Mesendoderm (in vitro differentiated cells): ENCODE data around the gene PLPPR1.
A peak's percentile ranks its signal among the peaks of the same experiment; 100 is the strongest.

Experiments used
- DNase-seq: peaks from one replicate; pipeline ENCODE4 v3.0.0; 2013
- H2AK5ac ChIP-seq: 2 replicates; pipeline ENCODE4 v1.6.1; 2013; ENCODE audit warnings: low read length, inconsistent platforms
- H2BK120ac ChIP-seq: 2 replicates; pipeline ENCODE4 v1.6.1; 2013; ENCODE audit warnings: low read depth, mild to moderate bottlenecking, low read length, moderate library complexity, mixed read lengths
- H2BK15ac ChIP-seq: replicated peaks from 2 replicates; pipeline ENCODE4 v1.6.1; 2013; ENCODE audit warnings: low read depth, mild to moderate bottlenecking, moderate library complexity
- H2BK5ac ChIP-seq: 2 replicates; pipeline ENCODE4 v1.6.1; 2013; ENCODE audit warnings: low read length, inconsistent platforms
- H3K18ac ChIP-seq: 2 replicates; pipeline ENCODE4 v1.6.1; 2013; ENCODE audit warnings: mild to moderate bottlenecking, low read length, mixed read lengths
- H3K23ac ChIP-seq: one replicate; pipeline ENCODE4 v1.6.1; 2013; ENCODE audit warnings: low read length
- H3K27ac ChIP-seq: 2 replicates; pipeline ENCODE4 v1.5.1; 2013; ENCODE audit warnings: low read depth, mild to moderate bottlenecking, inconsistent platforms, low read length, moderate library complexity
- H3K27me3 ChIP-seq: 2 replicates; pipeline ENCODE4 v1.6.1; 2013; ENCODE audit warnings: low read length, control low read depth, mild to moderate bottlenecking, inconsistent platforms; ENCODE audit not compliant: insufficient read depth, poor library complexity
- H3K36me3 ChIP-seq: 2 replicates; pipeline ENCODE4 v1.6.1; 2013; ENCODE audit warnings: low read length, inconsistent platforms; ENCODE audit not compliant: control insufficient read depth, insufficient read depth
- H3K4ac ChIP-seq: one replicate; pipeline ENCODE4 v1.6.1; 2013; ENCODE audit warnings: low read depth, mild to moderate bottlenecking, low read length, moderate library complexity
- H3K4me1 ChIP-seq: 2 replicates; pipeline ENCODE4 v1.6.1; 2013; ENCODE audit warnings: low read depth, low read length, inconsistent platforms; ENCODE audit not compliant: control insufficient read depth
- H3K4me2 ChIP-seq: 2 replicates; pipeline ENCODE4 v1.6.1; 2013; ENCODE audit warnings: low read length
- H3K4me3 ChIP-seq: 2 replicates; pipeline ENCODE4 v1.5.1; 2013; ENCODE audit warnings: mild to moderate bottlenecking, low read length
- H3K56ac ChIP-seq: one replicate; pipeline ENCODE4 v1.6.1; 2013; ENCODE audit warnings: low read length
- H3K79me1 ChIP-seq: 2 replicates; pipeline ENCODE4 v1.6.1; 2013; ENCODE audit warnings: low read length, inconsistent platforms
- H3K79me2 ChIP-seq: 2 replicates; pipeline ENCODE4 v1.6.1; 2013; ENCODE audit warnings: mild to moderate bottlenecking, low read length; ENCODE audit not compliant: control insufficient read depth, insufficient read depth
- H3K9ac ChIP-seq: 2 replicates; pipeline ENCODE4 v1.6.1; 2013; ENCODE audit warnings: low read length, inconsistent platforms
- H4K5ac ChIP-seq: one replicate; pipeline ENCODE4 v1.6.1; 2013; ENCODE audit warnings: low read length
- H4K8ac ChIP-seq: one replicate; pipeline ENCODE4 v1.6.1; 2013; ENCODE audit warnings: low read depth, mild to moderate bottlenecking, control low read depth, low read length, moderate library complexity
- WGBS: extraction: QIAGEN DNeasy Blood & Tissue Kit; methylation state at CpG from one replicate; pipeline ENCODE4 v1.1.7; 2013; ENCODE audit warnings: low lambda C conversion rate, missing lambda C conversion rate; ENCODE audit not compliant: insufficient coverage; ENCODE audit errors: extremely low coverage; 5-methylcytosine and 5-hydroxymethylcytosine counted together

Gene PLPPR1

GRCh38 chr9:101307524-101308213, 279.1 kb downstream of the PLPPR1 start:
- no peak overlapping the region for H4K5ac ChIP-seq
- H3K4me3 ChIP-seq: no peak overlapping the region
- H3K27me3 ChIP-seq: no peaks in the 10 kb centered on the region
- H3K56ac ChIP-seq: no peak overlapping the region
- H2BK120ac ChIP-seq: no peak overlapping the region
- DNase-seq: no peak
- no CpG with 5 or more reads among the region's 3 CpGs for WGBS
- H3K36me3 ChIP-seq: no peaks in the 10 kb centered on the region
- H2BK15ac ChIP-seq: no peak overlapping the region
- H3K9ac ChIP-seq: no peak overlapping the region
- H3K27ac ChIP-seq: no peak overlapping the region
- no peak overlapping the region for H2AK5ac ChIP-seq
- H3K18ac ChIP-seq: no peak overlapping the region
- H3K23ac ChIP-seq: no peak overlapping the region
- no peaks in the 10 kb centered on the region for H3K4me1 ChIP-seq
- H3K79me2 ChIP-seq: no peaks in the 10 kb centered on the region
- H4K8ac ChIP-seq: no peak overlapping the region
- H3K4me2 ChIP-seq: no peak overlapping the region
- no peak overlapping the region for H2BK5ac ChIP-seq
- H3K4ac ChIP-seq: no peak overlapping the region
- H3K79me1 ChIP-seq: no peaks in the 10 kb centered on the region

GRCh38 chr9:101309139-101309538, 280.6 kb downstream of the PLPPR1 start:
- H3K56ac ChIP-seq: no peak overlapping the region
- WGBS: no CpG with 5 or more reads among the region's 8 CpGs
- no peak overlapping the region for H4K5ac ChIP-seq

GRCh38 chr9:101311191-101311590, 282.7 kb downstream of the PLPPR1 start:
- WGBS: no CpG with 5 or more reads among the region's 2 CpGs
- H3K4me1 ChIP-seq: no peaks in the 10 kb centered on the region
- no peaks in the 10 kb centered on the region for H3K36me3 ChIP-seq
- H2BK120ac ChIP-seq: no peak overlapping the region
- no peak overlapping the region for H3K27ac ChIP-seq
- no peaks in the 10 kb centered on the region for H3K27me3 ChIP-seq
- H2BK5ac ChIP-seq: no peak overlapping the region
- H4K8ac ChIP-seq: no peak overlapping the region
- DNase-seq: no peak
- H3K9ac ChIP-seq: no peak overlapping the region
- H3K56ac ChIP-seq: no peak overlapping the region
- H3K4me2 ChIP-seq: no peak overlapping the region
- no peaks in the 10 kb centered on the region for H3K79me2 ChIP-seq
- no peak overlapping the region for H2BK15ac ChIP-seq
- no peak overlapping the region for H3K18ac ChIP-seq
- no peak overlapping the region for H4K5ac ChIP-seq
- no peak overlapping the region for H3K23ac ChIP-seq
- no peaks in the 10 kb centered on the region for H3K79me1 ChIP-seq
- no peak overlapping the region for H2AK5ac ChIP-seq
- H3K4me3 ChIP-seq: no peak overlapping the region
- no peak overlapping the region for H3K4ac ChIP-seq

More at GRCh38 chr9:101309139-101309538, 280.6 kb downstream of the PLPPR1 start:
- H2BK120ac ChIP-seq: no peak overlapping the region
- H3K23ac ChIP-seq: no peak overlapping the region
- no peak overlapping the region for H2BK5ac ChIP-seq
- H3K18ac ChIP-seq: no peak overlapping the region
- no peak overlapping the region for H2AK5ac ChIP-seq
- no peak overlapping the region for H3K4ac ChIP-seq
- H2BK15ac ChIP-seq: no peak overlapping the region
- no peak overlapping the region for H3K27ac ChIP-seq
- no peak overlapping the region for H3K4me2 ChIP-seq
- H3K27me3 ChIP-seq: no peaks in the 10 kb centered on the region
- H3K79me1 ChIP-seq: no peaks in the 10 kb centered on the region
- no peak overlapping the region for H3K9ac ChIP-seq
- H3K4me1 ChIP-seq: no peaks in the 10 kb centered on the region
- no peak overlapping the region for H3K4me3 ChIP-seq
- no peak for DNase-seq
- H3K36me3 ChIP-seq: no peaks in the 10 kb centered on the region
- H4K8ac ChIP-seq: no peak overlapping the region
- H3K79me2 ChIP-seq: no peaks in the 10 kb centered on the region

GRCh38 chr9:101311758-101312420, 283.4 kb downstream of the PLPPR1 start:
- Histone ChIP-seq H3K18ac (no peak overlapping the region), H3K27ac (no peak overlapping the region), H3K36me3 (no peaks in the 10 kb centered on the region), H2BK15ac (no peak overlapping the region), H3K4me2 (no peak overlapping the region), H2BK120ac (no peak overlapping the region), H3K27me3 (no peaks in the 10 kb centered on the region), H3K9ac (no peak overlapping the region), H4K5ac (no peak overlapping the region), H2BK5ac (no peak overlapping the region), H3K4ac (no peak overlapping the region), H3K4me3 (no peak overlapping the region), H3K79me2 (no peaks in the 10 kb centered on the region), H3K79me1 (no peaks in the 10 kb centered on the region), H4K8ac (no peak overlapping the region), H2AK5ac (no peak overlapping the region), H3K56ac (no peak overlapping the region), H3K4me1 (no peaks in the 10 kb centered on the region), H3K23ac (no peak overlapping the region)
- DNase-seq: peak; percentile 86
- WGBS: no CpG with 5 or more reads among the region's 4 CpGs

GRCh38 chr9:101312661-101313060, 284.1 kb downstream of the PLPPR1 start:
- Histone ChIP-seq H2BK120ac (no peak overlapping the region), H2BK15ac (no peak overlapping the region)

More at GRCh38 chr9:101312661-101313060, 284.1 kb downstream of the PLPPR1 start:
- Histone ChIP-seq H3K23ac (no peak overlapping the region), H3K27ac (no peak overlapping the region), H3K79me1 (no peaks in the 10 kb centered on the region), H2AK5ac (no peak overlapping the region), H3K4me3 (no peak overlapping the region), H3K56ac (no peak overlapping the region), H3K36me3 (no peaks in the 10 kb centered on the region), H4K8ac (no peak overlapping the region), H3K9ac (no peak overlapping the region), H3K27me3 (no peaks in the 10 kb centered on the region), H4K5ac (no peak overlapping the region), H2BK5ac (no peak overlapping the region), H3K18ac (no peak overlapping the region), H3K4me1 (no peaks in the 10 kb centered on the region), H3K4me2 (no peak overlapping the region), H3K4ac (no peak overlapping the region), H3K79me2 (no peaks in the 10 kb centered on the region)
- WGBS: no CpG with 5 or more reads among the region's 8 CpGs
- no peak for DNase-seq
